Cardiac fibroblast (primary cell): ENCODE measurements around the gene CHRD.
A peak's percentile ranks its signal among the peaks of the same experiment; 100 is the strongest.

Experiments
- DNase-seq, 2 donors: peaks; one replicate each; pipeline versions ENCODE4 v3.0.0 to v3.0.0-alpha.2; 2010; ENCODE audit warnings: low read depth in 2 of 2
- H3K4me3 ChIP-seq, 2 donors: replicated peaks in 1 of 2; 1 replicate in 1 of 2; 2 replicates in 1 of 2; pipeline ENCODE4 v1.5.1; 2011; ENCODE audit warnings: low read depth in 2 of 2, low read length in 2 of 2, mild to moderate bottlenecking in 2 of 2, moderate library complexity in 1 of 2
- TF ChIP-seq, protein P1 (sequence below): IDR thresholded peaks from one replicate; pipeline ENCODE4 v1.5.1; 2011; ENCODE audit warnings: low read depth, mild to moderate bottlenecking, low read length, inconsistent platforms

Gene CHRD

DNA sequence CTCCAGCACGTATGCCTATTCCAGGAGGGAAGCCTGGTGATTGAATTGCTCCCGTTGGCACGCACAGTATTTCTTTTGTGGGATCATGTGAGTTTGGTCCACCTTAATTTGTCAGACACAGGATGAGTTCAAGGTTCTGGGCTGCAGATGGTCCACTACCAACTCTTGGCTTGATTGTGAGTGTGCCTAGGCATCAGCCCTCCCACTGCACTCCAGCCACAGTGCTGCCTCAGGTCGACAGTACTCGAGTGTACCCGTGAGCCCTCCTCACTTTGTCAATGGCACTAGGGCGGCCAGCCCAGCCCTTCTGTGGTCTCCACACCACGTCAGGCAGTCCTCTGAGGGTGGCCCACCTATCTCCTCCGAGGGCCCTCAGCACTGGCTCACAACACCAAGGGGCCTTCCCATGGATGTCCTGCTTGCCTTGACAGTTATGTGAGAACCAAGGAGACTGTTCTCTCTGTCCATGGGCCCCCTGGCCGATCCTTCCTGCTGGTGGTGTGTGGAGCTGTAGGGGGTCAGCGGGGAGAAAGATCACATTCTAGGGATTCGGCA, 30.2 kb downstream of the CHRD start:
- TF ChIP-seq, protein P1, sequence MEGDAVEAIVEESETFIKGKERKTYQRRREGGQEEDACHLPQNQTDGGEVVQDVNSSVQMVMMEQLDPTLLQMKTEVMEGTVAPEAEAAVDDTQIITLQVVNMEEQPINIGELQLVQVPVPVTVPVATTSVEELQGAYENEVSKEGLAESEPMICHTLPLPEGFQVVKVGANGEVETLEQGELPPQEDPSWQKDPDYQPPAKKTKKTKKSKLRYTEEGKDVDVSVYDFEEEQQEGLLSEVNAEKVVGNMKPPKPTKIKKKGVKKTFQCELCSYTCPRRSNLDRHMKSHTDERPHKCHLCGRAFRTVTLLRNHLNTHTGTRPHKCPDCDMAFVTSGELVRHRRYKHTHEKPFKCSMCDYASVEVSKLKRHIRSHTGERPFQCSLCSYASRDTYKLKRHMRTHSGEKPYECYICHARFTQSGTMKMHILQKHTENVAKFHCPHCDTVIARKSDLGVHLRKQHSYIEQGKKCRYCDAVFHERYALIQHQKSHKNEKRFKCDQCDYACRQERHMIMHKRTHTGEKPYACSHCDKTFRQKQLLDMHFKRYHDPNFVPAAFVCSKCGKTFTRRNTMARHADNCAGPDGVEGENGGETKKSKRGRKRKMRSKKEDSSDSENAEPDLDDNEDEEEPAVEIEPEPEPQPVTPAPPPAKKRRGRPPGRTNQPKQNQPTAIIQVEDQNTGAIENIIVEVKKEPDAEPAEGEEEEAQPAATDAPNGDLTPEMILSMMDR, result no peak
- no peak for DNase-seq
- H3K4me3 ChIP-seq, result no peak overlapping the region

DNA sequence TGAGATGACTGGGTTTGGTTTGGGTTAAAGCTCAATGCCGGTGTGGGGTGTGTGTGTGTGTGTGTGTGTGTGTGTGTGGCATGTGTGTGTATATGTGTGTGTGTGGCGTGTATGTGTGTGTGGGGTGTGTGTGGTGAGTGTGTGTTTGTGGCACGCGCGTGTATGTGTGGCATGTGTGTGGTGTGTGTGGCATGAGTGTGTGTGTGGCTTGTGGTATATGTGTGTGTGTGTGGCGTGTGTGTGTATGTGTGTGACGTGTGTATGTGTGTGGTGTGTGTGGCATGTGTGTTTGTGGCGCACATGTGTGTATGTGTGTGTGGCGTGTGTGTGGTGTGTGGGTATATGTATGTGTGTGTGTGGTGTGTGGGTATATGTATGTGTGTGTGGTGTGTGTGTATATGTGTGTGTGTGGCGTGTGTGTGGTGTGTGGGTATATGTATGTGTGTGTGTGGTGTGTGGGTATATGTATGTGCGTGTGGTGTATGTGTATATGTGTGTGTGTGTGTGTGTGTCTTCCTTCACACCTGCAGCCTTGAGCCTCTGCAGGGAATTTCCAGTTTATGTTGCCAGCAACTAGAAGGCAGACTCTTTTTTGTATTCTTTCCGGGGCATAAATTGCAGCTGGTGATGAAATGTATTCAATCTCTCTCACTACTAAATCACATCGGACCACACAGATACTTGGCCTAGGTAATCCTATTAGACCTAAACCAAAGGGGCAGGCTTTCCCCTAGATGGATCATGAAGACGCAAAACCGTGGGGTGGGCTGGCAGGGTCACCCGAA, 34.8 kb downstream of the CHRD start:
- DNase-seq, result no peak
- TF ChIP-seq, protein P1, result no peak

DNA sequence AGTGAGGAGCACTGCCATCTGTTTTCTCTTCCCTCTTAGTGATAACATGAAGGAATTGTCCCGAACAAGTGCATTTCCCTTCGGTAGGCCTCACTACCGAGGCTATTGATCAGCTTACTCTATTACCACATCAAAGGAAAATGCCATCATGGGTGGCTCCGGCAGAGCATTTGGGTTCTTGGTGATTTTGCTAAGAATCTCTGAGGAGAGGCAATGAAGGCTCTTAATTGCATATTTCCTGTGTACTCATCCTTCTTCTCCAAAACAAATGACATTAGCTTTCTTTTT, 35.3 kb downstream of the CHRD start:
- TF ChIP-seq, protein P1, result no peak
- no peak for DNase-seq
- H3K4me3 ChIP-seq, result no peak overlapping the region

More for the DNA sequence above, 34.8 kb downstream of the CHRD start:
- no peak overlapping the region for H3K4me3 ChIP-seq

DNA sequence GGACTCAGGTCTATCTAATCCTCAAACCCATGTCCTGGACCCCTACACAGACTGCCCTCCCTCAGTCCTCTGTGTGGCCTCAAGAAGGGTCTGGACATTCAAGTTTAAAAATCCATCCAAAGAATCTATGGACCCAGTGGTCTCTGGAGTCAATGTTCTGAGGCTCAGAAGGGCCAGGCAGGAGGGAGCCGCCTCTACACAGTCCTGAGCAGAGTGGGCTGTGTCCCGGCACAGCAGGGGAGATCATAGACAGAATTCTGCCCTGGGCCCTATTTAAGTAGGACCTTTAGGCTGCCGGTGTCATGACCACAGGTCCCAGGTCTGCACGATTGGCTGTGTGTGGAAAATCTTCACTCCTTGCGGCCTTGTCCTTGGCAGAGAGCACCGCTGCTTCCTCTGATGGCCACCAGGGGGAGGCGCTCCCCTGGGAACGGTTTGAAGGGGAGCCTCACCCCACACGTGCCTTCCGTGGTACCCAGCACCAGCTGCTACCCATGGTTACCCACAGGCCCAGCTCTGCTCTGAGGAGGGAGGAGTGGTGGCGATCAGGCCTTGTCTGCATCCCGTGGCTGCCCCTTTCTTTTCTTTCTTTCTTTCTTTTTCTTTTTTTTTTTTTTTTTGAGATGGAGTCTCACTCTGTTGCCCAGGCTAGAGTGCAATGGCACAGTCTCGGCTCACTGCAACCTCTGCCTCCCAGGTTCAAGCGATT, 37.9 kb downstream of the CHRD start:
- TF ChIP-seq, protein P1, result peak; percentile 99
- no peak overlapping the region for H3K4me3 ChIP-seq

DNA sequence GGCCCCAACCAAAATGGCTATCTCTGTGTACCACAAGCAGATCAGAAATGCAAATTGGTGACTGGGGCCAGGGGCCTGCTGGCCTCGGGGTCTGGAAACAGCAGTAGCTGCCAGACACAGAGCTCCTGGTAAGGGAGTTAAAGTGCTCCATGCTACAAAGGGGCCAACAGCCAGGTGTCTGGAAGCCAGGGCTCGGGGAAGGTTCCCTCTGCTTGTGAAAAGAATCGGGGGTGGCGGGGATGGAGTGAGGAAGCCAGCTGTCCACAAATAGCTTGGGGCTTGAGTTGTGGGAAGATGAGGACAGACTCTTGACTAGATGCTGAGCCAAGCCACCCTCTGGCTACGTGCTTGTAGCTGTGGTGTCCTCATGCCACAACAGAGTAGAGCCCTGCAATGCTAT, 39.3 kb downstream of the CHRD start:
- TF ChIP-seq, protein P1, result no peak
- no peak overlapping the region for H3K4me3 ChIP-seq
- no peak for DNase-seq

More for the DNA sequence above, 37.9 kb downstream of the CHRD start:
- DNase-seq, result peak; percentile 71 to 73

DNA sequence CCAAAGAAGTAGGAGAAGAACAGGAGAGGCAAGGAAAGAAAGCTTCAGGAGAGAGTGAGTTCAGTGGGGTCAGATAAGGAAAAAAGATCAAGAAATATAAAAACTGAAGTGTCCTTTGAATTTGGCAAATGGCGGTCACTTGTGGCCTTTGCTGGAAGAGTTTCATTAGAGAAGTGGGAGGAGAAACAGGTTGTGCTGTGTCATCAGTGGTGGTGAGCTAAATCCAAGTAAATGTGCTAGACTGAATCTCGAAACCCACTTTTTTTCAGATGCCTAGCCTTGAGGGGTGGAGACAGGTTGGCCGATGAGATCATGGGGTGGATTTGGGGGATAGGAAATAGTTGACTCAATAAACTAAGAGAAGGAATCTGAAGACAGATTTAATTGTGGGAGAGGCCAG, 43.7 kb downstream of the CHRD start:
- TF ChIP-seq, protein P1, result no peak
- H3K4me3 ChIP-seq, result no peak overlapping the region
- no peak for DNase-seq
